HG03103 (cell line): ENCODE measurements around the gene STIMATE.

Experiments used
- ATAC-seq: cut with Tn5 transposase; IDR thresholded peaks from one replicate; pipeline ENCODE4 v1.9.1; 2021; ENCODE audit warnings: low read depth; ENCODE audit not compliant: unreplicated experiment

The STIMATE gene

GRCh38 chr3:52843881-52844280, 53.5 kb downstream of the STIMATE start:
- ATAC-seq = no peak

- ATAC-seq = no peak
Measured at GRCh38 chr3:52843108-52843865, 54.1 kb downstream of the STIMATE start.

GRCh38 chr3:52842424-52842823, 54.9 kb downstream of the STIMATE start:
- ATAC-seq = no peak

- no peak for ATAC-seq
Measured at GRCh38 chr3:52841981-52842340, 55.4 kb downstream of the STIMATE start.

- no peak for ATAC-seq
Measured at GRCh38 chr3:52841211-52841980, 56.0 kb downstream of the STIMATE start.

- ATAC-seq = no peak
Measured at GRCh38 chr3:52839892-52840545, 57.3 kb downstream of the STIMATE start.

- ATAC-seq = no peak
Measured at GRCh38 chr3:52839268-52839575, 58.1 kb downstream of the STIMATE start.

- no peak for ATAC-seq
Measured at GRCh38 chr3:52838561-52839267, 58.6 kb downstream of the STIMATE start.

GRCh38 chr3:52836986-52837385, 60.4 kb downstream of the STIMATE start:
- ATAC-seq = no peak

GRCh38 chr3:52836471-52836845, 60.9 kb downstream of the STIMATE start:
- no peak for ATAC-seq

GRCh38 chr3:52835766-52836470, 61.4 kb downstream of the STIMATE start:
- no peak for ATAC-seq

GRCh38 chr3:52834871-52835501, 62.4 kb downstream of the STIMATE start, which contains the start of gene MUSTN1:
Gene MUSTN1 (minus strand): TSS chr3:52835019. CDS start chr3:52834948, 71 bp downstream.
- no peak for ATAC-seq

GRCh38 chr3:52833202-52833601, 64.1 kb downstream of the STIMATE start:
- no peak for ATAC-seq

- no peak for ATAC-seq
Measured at GRCh38 chr3:52831500-52832301, 65.6 kb downstream of the STIMATE start.

- no peak for ATAC-seq
Measured at GRCh38 chr3:52830535-52831258, 66.7 kb downstream of the STIMATE start, which contains the start of gene ITIH4. Gene ITIH4 (minus strand): TSS chr3:52830672. CDS start chr3:52830642, 30 bp downstream.

- no peak for ATAC-seq
Measured at GRCh38 chr3:52829906-52830463, 67.4 kb downstream of the STIMATE start.

- ATAC-seq = no peak
Measured at GRCh38 chr3:52829482-52829881, 67.9 kb downstream of the STIMATE start.

- ATAC-seq = no peak
Measured at GRCh38 chr3:52827866-52828376, 69.4 kb downstream of the STIMATE start.
